NCI-H2227 (cell line): ENCODE results near the gene CHST5.
"Not testable (repeated sequence)": the region's sequence is repeated elsewhere in the genome, so short reads cannot be mapped to it uniquely, and the experiment has no call there.

Source experiments
- DNase-seq: peaks from one replicate; lab custom pipeline; 2025; ENCODE audit not compliant: unreplicated experiment; lab: John Stamatoyannopoulos, UW

CHST5 gene

DNA sequence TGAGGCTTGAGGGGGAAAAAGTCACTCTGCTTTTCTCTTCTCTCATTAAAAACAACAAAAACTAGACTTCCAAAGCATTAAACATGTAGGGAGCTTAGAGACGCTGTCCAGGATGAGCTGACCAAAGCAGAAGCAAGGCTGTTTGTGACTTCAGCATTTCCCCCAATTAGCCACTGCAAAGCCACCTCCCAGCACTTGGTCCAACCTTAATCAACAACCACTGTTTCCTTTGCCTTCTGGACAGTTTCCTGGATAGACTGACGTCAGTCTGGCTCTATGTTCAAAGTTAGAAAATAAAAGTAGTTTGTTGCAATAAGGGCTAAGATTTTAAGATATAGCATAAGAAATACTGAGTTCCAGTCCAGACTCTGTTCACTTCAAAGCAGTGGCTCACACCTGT is 17.0 kb upstream of the CHST5 start:
- DNase-seq = no peak

DNA sequence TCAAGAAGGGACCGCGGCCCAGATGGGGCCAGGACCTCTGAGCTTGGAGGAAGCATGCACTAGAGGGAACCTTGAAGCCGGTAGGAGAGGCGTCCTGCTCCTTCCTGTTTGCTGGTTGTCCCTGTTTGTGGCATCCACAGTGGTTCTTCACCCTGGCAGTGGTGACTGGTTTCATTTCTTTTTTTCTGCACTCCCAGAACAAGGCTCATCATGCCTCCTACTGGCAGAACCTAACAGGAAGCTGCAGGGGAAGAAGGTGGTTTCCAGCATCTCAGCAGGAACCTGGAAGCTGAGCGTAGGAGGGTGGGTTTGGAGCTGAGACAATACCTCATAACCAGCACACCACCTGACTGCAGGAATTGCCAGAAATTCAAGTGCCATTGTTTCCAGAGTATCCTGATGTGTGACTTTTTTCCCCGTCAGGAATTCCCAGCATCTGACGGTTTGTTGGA is 14.3 kb upstream of the CHST5 start:
- DNase-seq = no peak

DNA sequence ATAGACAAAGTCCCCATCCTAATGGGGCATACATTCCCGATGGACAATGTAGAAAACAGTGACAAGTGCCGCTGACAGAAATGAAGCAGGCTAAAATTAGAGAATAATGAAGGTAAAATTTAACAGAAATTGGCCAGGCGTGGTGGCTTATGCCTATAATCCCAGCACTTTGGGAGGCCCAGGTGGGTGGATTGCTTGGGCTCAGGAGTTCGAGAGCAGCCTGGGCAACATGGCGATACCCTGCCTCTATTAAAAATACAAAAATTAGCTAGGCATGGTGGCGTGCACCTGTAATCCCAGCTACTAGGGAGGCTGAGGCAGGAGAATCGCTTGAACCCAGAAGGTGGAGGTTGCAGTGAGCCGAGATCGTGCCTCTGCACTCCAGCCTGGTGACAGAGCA is 12.5 kb upstream of the CHST5 start:
- DNase-seq = not testable (repeated sequence)

DNA sequence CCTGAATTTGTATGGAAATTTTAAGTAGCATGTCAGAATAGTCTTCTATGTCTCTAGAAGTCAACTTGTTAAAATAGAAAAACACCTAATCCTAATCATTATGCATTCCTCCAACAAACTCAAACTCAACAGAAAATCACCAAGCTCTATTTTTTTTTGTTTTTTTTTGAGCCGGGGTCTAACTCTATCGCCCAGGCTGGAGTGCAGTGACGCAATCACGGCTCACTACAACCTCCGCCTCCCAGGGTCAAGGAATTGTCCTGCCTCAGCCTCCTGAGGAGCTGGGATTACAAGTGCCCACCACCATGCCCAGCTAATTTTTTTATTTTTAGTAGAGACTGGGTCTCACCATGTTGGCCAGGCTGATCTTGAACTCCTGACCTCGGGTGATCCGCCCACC is 10.4 kb upstream of the CHST5 start:
- DNase-seq = no peak

DNA sequence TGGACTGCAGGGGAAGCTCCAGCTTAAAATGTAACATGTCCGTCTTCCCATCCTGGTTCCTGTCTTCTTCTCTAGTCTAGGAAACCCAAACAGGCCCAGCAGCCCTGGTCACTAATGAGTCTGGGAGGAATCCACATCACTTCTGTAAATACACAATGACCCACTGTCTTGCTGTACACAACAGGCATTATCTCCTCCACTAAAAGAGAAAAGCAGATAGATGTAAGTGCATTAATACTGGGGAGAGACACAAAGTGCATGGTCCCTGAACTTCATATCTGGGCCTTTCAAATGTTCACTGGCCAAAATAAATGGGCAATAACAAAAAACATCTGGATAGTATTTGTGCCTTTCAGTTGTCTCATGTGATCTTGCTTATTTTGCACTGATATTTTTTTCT is 10.0 kb upstream of the CHST5 start:
- not testable (repeated sequence) for DNase-seq

DNA sequence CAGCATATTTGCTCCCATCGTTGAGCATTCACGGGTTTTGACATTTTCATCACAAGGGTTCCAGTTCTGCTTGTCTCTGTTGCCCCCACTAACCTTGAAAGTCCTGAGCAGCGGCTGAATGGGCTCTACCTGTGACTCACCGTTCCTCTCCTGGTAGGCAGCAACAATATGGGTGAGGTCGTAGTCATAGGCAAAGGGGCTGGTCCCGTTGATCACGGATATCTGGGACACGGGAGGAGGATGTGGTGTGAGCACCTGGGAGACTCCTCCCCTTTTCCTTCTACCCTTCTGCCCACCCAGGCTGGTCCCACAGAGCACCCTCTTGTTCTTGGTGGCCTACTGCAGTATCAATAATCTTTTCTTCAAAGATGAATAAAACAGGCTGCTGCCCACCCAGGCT is 6.6 kb upstream of the CHST5 start:
- DNase-seq = not testable (repeated sequence)

DNA sequence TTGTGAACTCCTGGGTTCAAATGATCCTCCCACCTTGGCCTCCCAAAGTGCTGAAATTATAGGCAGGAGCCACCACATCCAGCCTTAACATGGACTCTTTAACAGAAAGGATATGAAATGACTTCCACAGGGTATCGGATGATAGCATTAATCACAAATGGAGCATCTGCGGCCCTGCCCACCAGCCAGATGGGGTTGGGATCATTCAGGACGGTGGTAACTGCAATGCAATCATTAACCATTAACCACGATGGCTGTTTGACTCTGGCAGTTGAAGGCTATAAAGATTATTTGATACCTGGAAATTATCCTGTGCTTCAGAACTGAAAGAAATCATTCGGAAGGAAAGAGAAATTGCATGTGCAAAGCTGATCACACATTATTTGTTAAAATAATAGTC is 5.3 kb upstream of the CHST5 start:
- no peak for DNase-seq

DNA sequence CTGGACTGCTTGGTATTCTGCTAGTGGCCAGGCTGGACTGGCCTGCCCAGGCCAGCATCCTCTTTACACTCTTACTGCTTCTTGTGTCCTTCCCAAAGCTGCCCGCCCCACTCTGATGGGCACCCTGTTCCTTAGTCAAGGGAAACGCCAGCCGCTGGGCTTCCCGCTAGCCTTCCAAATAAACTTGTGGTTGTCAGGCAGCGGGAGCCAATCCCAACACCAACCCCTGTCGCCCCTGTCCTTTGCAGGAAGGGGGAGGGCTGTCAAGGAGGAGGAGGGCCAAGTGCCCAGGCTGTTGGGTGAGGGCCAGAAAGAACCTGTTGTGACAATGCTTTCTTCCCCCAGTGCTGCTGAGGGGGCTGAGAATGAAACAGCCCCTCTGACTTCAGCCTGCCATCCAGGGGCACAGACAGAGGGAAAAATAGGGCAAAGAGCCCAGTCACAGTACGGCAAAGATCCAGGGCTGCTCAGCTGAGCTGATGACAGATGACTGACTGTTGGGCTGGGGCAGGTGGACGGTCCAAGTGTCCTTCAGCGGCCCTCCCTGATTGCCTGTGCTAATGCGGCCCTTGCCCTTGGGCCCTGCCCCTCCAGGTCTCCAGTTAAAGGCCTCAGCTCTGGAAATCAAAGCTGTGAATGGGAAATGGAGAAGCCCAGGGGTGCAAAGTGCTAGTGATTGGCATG is 3.1 kb upstream of the CHST5 start:
- not testable (repeated sequence) for DNase-seq

DNA sequence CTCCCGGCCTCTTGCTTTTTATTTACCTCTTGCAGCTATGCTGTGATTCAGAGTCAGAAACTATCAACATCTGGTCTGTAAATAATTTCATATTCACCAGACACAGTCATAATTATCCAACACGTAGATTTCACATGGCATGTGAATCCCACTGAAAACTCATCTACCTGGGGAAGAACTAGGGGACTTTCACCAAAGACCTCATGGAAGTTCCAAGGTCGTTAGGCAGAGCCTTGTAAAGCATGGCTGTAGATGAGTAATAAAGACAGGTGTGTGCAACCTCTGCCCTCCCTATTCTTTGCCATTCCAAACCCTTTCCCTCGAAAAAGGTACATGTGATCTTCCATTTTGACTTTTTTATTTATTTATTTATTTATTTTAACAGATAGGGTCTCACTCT is 1.9 kb upstream of the CHST5 start:
- DNase-seq = no peak

DNA sequence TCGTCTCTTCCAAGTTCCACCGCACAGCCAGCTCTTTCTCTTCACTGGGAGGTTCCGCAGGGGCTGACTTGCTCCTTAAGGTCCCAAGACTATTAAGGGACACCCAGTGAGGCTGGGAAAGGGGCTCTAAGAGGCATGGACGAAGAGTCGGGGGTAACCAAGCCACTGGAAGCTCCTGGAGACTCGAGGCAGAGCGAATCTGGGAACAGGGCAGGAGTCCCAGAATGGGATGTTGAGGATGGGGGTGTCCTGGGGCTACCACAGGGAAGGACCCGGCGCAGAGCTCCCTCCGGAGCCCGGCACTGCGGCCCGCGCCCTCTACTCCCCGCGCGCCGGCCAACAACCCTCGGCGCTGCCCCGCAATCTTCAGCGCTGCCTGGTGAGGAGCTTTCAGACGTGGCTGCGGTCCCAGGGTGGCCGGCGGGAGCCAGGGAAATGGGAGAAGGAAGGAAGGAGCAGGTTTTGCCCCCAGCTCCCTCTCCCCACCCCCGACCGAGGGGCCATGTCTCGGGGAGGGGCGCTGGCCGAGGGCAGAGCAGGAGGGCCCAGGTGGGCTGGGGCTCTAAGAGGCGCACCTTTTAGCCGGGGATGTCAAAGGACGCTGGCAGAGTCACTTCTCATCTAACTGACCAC is 581 bp downstream of the CHST5 start:
- no peak for DNase-seq

DNA sequence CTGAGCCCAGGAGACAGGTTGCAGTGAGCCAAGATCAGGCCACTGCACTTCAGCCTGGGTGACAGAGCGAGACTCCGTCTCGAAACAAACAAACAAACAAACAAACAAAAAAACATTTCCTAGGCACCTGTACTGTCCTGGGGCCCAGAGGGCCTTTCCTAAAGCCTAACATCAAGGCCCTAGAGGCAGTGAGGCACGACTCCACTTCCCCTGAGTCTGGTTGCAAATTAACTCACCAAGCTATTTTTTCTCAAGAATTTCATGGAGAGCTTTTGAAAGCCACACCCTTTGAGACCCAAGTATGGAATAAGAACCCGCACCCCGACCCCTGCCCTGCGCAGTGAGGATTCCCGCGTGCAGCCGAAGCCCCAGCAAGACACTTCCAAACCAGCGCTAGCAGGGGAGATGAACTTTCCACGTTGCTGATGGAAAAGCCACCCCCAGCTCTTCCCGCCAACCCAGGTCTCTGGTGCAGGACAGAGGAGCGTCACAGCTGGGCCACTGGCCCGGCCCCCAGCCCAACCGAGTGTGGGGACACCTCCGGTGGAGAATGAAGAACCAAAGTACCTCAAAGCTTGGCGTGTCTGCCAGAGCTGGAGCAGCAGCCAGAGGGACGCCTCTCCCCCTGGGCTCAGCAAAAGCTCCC is 1.2 kb downstream of the CHST5 start:
- no peak for DNase-seq

DNA sequence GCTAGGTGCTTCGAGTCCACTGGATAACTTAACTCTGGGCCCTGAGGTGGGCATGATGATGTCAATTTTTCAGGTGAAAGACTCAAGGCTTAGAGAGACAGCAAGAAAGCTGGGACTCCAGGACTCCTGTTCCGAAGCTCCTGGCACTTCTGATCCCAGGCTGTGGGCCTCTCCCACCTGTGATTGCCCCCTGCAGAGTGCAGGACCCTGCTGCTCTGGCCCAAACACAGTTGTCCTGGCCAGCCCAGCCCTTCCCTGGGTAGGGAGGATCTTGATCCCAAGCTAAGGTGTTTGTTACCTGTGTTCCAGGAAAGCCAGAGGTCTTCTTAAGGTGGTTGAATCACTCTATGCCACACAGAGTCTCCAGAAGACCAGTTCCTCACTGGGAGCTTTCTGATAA is 3.1 kb downstream of the CHST5 start:
- DNase-seq = no peak

DNA sequence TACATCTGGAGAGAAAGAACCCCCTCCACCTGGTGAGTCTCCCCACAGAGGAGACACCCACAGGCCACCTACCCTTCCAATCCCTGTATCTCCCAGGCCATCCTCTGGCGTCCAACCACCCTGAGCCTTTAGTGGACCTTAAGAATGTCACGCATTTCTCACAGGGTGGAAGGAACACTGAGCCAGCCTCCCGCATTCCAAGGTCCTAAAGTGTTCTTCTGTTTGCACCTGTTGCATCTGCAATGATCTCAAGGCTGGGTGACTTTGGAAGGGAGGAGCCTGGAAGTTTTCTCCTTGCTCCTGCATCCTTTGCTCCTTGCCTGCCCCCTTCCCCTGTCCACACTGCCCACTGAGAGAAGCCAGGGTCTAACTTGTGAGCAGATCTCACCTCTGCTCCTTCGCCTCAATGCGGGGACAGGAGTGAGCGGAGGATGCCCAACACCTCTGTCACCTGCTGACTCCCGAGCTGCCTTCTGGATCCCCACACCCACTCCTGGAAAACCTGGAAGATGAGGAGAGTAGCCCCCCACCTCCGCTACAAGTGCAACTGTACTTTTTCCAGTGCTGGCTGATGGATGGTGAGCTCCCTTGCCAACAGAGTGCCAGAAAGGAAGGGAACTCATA is 3.7 kb downstream of the CHST5 start:
- no peak for DNase-seq

DNA sequence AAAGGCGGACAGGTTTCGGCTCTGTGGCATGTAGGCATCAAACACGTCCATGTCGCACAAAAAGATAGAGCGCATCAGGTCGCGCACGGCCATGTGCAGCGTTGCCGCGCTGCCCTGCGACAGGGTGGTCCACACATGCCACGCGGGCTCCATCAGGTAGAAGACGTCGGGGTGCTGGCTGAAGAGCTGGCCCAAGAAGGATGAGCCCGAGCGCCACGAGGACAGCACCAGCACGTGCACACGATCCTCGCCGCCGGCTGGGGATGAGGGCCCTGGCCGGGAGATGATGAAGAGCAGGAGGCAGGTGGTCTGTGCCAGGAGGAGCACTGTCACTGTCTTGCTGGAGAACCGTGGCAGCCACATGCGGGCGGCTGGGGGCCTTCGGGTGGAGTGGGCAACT is 5.9 kb downstream of the CHST5 start:
- DNase-seq = no peak

DNA sequence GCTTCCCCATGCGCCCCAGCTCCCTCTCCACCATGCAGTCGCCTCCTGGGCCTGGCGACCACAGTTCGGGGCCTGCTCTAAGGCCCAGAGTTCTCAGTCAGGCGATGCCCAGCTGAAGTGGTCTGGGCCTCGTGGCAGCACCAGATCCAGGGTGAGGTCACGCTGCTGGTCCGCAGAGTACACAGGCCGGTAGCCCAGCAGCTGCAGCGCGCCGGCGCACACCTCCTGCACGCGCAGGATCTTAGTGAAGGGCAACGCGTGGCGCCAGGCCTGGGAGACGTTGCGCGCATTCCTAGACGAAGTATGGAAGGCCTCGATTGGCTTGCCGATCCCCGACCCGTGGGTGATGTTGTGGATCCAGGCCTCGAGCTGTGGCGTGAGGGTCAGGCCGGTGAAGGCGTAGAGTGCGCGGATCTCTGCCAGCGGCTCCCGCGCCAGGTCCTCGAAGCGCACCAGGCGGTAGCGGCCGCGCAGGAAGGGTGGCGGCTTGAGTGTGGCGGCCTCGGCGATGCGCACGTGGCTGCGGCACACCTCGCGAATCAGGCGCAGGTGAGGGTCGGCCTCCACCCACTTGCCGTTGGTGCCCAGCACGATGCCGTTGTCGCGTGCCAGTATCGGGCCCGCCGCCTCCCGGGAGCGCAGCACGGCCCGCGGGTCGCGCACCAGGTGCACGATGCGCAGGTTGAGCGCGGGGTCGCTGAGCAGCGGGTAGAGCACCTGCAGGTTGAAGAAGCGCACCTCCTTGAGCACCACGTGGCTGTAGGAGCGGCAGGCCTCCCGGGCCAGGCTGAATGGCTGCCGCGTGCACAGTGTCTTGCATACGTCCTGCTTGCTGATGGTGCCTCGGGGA is 6.6 kb downstream of the CHST5 start:
- DNase-seq = no peak

DNA sequence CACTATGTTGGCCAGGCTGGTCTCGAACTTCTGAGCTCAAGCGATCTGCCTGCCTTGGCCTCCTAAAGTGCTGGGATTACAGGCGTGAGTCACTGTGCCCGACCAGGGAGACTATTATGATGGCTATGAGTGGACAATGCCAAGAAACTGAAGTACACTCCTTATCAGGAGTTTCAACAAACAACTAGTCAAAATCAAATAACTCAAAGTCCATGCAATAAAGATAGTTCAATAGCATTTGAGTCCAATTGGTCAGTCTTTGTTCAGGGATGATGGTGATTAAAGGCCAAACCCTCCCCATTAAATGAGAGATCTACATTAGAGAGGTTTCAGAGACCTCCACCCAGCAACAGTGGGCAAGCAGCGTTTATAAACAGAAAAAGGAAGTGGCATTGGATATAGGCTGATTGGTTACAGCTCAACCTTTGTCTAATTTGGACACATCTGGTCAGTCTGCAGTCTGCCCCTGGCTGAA is 8.0 kb downstream of the CHST5 start:
- DNase-seq = no peak

DNA sequence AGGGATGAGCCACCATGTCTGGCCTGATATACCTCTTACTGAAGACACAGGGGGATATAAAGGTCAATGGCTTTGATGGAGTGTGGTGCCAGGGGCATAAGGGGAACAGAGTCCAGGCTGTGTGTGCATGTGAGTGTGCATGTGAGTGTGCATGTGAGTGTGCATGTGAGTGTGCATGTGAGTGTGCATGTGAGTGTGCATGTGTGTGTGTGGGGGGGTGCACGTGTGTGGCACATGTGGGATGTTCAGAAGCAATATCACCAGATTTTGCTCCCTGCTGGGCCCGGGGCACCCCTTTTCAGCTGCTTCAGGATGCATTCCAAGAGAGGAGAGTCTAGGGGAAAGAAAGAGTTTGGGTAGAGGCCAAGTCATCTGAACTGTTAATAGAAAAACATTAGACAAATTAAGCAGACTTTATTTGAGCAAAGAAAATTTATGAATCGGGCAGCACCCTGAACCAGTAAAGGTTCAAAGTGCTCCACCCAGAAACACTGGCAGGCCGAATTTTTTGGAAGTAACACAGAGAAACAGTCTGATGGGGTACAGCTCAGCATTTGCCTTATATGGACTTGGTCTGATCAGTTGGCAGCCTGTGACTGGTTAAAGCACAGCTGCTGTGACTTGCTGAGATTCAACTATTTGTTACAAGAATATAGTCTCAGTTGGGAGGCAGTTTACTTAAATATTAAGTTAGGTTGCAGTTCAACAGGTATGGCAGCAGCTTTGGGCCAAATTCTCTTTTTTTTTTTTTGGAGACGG is 9.7 kb downstream of the CHST5 start:
- no peak for DNase-seq

DNA sequence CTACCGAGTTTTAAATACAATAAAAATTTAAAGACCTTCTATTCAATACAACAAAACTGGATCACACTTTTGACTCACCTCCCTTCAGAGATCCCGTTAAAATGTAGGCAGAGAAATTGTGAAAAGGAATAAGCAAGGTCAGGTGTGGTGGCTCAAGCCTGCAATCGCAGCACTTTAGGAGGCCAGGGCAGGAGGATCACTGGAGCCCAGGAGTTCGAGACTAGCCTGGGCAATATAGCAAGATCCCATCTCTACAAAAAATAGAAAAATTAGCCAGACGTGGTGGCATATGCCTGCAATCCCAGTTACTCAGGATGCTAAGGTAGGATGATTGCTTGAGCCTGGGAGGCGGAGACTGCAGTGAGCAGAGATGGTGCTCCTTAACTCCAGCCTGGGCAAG is 16.7 kb downstream of the CHST5 start:
- no peak for DNase-seq

DNA sequence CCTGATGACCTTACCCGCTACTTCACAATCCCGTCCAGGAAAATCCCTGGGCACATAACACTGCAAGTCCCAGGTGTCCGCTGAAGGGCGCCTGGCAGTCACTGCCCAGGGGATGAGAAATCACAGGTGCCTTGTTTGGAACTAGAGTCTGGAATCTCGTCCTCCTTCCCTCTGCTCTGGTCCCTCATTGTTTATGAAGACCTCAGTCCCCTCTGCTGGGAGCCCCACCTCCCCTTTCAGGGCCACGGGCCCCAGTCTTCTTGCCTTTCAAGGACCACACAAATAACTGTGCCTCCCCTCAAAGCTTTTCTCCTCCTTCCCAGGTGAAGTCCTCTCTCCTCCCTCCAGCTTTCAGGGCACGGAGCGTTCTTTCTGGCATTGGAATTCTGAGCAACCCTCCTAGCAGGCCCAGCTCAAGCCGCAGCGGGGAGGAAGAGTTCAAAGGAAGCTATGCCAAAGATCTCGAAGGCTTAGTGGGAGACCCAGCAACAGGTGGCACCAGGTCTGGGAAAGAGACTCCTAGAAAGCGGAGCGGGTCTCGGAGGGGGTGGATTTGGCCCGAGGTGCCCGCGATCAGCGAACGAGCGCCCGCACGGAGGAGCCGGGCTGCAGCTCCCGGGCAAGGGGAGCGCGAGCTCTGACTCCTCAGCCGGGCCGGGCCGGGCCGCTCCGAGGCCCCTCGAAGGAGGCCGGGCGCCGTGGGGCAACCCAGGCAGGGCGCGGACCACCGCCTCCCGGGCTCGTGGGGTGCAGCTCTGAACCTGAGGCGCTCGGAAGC is 19.5 kb downstream of the CHST5 start:
- not testable (repeated sequence) for DNase-seq
